Uterus (tissue), 4 donors: Measurements from ENCODE around the gene PPM1F. TPM values are rescaled to one million over a fixed set of nuclear protein-coding genes. Genes with fewer than 3 reads are reported as not detected.
"Not testable (repeated sequence)": the region's sequence is repeated elsewhere in the genome, so short reads cannot be mapped to it uniquely, and the experiment has no call there.

Source experiments
- DNase-seq, 2 donors: peaks; one replicate each; pipeline ENCODE4 v3.0.0-alpha.2; 2019 to 2020
- H3K27ac ChIP-seq, 2 donors: fragments of 200-600 bp; sonication (generic); 1 replicate in 1 of 2; 2 replicates in 1 of 2; pipeline ENCODE4 v1.5.1; 2016 to 2018
- H3K27me3 ChIP-seq, 2 donors: fragments of 200-600 bp; sonication (generic); one replicate each; pipeline ENCODE4 v1.5.1; 2018 to 2019; ENCODE audit warnings: control low read depth in 1 of 2
- H3K36me3 ChIP-seq, 2 donors: fragments of 200-600 bp; sonication (generic); one replicate each; pipeline ENCODE4 v1.5.1; 2019; ENCODE audit warnings: control low read depth in 1 of 2
- H3K4me1 ChIP-seq, 2 donors: fragments of 200-600 bp; sonication (generic); one replicate each; pipeline ENCODE4 v1.5.1; 2018 to 2019; ENCODE audit warnings: control low read depth in 1 of 2
- H3K4me3 ChIP-seq, 2 donors: fragments of 200-600 bp; sonication (generic); 1 replicate in 1 of 2; 2 replicates in 1 of 2; pipeline ENCODE4 v1.5.1; 2018 to 2019; ENCODE audit warnings: mild to moderate bottlenecking in 1 of 2
- H3K9me3 ChIP-seq, 2 donors: fragments of 200-600 bp; sonication (generic); one replicate each; pipeline ENCODE4 v1.5.1; 2019; ENCODE audit warnings: control low read depth in 1 of 2
- POLR2A ChIP-seq, 2 donors: fragments of 450-650 bp; IDR thresholded peaks; one replicate each; pipeline ENCODE4 v1.6.1; 2016; ENCODE audit warnings: antibody characterized with exemption in 2 of 2, mild to moderate bottlenecking in 1 of 2, moderate library complexity in 1 of 2
- intact Hi-C: fragments of 100-400 bp; cut with DNase I; formaldehyde crosslinking; loops from one replicate; pipeline ENCODE4 v1.15.1; 2023; ENCODE audit warnings: low total_unique reads
- total RNA-seq, 4 donors: library from RNA; depleted of rRNA in 3 of 4; stranded (reverse); fragments of >200 nt in 3 of 4; gene quantifications; one replicate each; pipeline versions ENCODE4 v1.1.0 to v1.2.4, GENCODE V29; 2014 to 2023
- TF ChIP-seq, protein P1 (sequence below), 4 experiments: fragments of 200-600 bp in 2 of 4; fragments of 450-650 bp in 2 of 4; sonication (generic) in 2 of 4; IDR thresholded peaks; one replicate each; pipeline ENCODE4 v1.5.1; 2016 to 2019; ENCODE audit warnings: antibody characterized with exemption in 4 of 4, mild to moderate bottlenecking in 2 of 4, moderate library complexity in 1 of 4
- donor health status: DM: yes; HTN: yes; CAD: no.

PPM1F gene
- total RNA-seq, 4 donors from 2014 or later, result 16.2 to 67.3 (median 48.8) TPM

DNA sequence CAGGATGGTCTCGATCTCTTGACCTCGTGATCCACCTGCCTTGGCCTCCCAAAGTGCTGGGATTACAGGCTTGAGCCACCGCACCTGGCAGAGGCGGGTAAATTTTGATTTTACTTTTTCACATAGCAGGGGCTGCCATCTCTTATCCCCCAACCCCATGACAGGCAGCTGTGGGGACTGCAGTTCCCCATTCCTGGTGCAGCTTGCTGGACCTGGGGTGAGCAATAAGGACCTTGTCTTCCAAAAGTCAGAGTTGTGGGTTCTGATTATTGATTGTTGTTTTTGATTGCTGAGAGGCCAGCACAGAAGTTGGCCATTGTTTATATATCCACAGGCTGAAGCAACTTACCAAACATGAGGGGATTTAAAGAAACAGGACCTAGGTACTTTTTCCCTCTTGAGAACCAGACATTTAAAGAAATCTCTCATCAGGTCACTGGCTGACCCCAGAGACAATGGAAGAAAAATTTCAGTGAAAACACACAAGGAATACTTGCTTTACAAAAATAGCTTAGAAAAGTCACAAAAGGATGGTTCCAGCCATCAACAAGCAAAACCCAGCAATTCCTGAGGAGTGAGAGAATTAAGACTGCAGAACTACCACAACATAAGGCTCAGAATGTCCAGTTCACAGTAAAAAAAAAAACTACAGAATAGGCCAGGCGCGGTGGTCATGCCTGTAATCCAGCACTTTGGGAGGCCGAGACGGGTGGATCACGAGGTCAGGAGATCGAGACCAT, 63.2 kb downstream of the PPM1F start:
- intact Hi-C loops, result no loop called here
- Histone ChIP-seq H3K9me3 (no peaks in the 10 kb centered on the region), H3K27me3 (no peaks in the 10 kb centered on the region), H3K36me3 (no peaks in the 10 kb centered on the region), H3K4me1 (no peaks in the 10 kb centered on the region), H3K27ac (no peak overlapping the region), H3K4me3 (no peak overlapping the region)
- no peak for DNase-seq
- TF ChIP-seq POLR2A (IDR thresholded peaks at IDR 0.05), result no peak
- TF ChIP-seq, protein P1, sequence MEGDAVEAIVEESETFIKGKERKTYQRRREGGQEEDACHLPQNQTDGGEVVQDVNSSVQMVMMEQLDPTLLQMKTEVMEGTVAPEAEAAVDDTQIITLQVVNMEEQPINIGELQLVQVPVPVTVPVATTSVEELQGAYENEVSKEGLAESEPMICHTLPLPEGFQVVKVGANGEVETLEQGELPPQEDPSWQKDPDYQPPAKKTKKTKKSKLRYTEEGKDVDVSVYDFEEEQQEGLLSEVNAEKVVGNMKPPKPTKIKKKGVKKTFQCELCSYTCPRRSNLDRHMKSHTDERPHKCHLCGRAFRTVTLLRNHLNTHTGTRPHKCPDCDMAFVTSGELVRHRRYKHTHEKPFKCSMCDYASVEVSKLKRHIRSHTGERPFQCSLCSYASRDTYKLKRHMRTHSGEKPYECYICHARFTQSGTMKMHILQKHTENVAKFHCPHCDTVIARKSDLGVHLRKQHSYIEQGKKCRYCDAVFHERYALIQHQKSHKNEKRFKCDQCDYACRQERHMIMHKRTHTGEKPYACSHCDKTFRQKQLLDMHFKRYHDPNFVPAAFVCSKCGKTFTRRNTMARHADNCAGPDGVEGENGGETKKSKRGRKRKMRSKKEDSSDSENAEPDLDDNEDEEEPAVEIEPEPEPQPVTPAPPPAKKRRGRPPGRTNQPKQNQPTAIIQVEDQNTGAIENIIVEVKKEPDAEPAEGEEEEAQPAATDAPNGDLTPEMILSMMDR (IDR thresholded peaks at IDR 0.05), result no peak

DNA sequence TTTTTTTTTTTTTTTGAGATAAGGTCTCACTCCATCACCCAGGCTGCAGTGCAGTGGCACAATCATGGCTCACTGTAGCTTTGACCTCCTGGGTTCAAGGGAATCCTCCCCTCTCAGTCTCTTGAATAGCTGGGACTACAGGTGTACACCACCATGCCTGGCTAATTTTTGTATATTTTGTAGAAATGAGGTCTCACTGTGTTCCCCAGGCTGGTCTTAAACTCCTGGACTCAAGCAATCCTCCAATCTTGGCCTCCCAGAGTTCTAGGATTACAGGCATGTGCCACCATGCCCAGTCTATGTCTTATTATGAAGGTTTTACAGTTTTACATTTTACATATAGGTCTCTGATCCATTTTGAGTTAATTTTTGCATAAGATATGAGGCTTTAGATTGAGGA, 64.8 kb downstream of the PPM1F start:
- intact Hi-C loops, result no loop called here
- no peaks in the 10 kb centered on the region for H3K27me3 ChIP-seq

DNA sequence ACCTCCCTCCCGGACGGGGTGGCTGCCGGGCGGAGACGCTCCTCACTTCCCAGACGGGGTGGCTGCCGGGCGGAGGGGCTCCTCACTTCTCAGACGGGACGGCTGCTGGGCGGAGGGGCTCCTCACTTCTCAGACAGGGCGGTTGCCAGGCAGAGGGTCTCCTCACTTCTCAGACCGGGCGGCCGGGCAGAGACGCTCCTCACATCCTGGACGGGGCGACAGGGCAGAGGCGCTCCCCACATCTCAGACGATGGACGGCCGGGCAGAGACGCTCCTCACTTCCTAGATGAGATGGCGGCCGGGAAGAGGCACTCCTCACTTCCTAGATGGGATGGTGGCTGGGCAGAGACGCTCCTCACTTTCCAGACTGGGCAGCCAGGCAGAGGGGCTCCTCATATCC, 68.7 kb downstream of the PPM1F start:
- intact Hi-C loops, DNase-seq, H3K27me3 ChIP-seq, H3K4me1 ChIP-seq, H3K36me3 ChIP-seq, H3K4me3 ChIP-seq, H3K27ac ChIP-seq, H3K9me3 ChIP-seq: not testable (repeated sequence)

More for the DNA sequence above, 64.8 kb downstream of the PPM1F start:
- Histone ChIP-seq H3K36me3 (no peaks in the 10 kb centered on the region), H3K4me3 (no peak overlapping the region), H3K27ac (no peak overlapping the region), H3K4me1 (no peaks in the 10 kb centered on the region), H3K9me3 (no peaks in the 10 kb centered on the region)
- DNase-seq, result no peak
- TF ChIP-seq, protein P1 (IDR thresholded peaks at IDR 0.05), result no peak
- no peak for TF ChIP-seq POLR2A (IDR thresholded peaks at IDR 0.05)

DNA sequence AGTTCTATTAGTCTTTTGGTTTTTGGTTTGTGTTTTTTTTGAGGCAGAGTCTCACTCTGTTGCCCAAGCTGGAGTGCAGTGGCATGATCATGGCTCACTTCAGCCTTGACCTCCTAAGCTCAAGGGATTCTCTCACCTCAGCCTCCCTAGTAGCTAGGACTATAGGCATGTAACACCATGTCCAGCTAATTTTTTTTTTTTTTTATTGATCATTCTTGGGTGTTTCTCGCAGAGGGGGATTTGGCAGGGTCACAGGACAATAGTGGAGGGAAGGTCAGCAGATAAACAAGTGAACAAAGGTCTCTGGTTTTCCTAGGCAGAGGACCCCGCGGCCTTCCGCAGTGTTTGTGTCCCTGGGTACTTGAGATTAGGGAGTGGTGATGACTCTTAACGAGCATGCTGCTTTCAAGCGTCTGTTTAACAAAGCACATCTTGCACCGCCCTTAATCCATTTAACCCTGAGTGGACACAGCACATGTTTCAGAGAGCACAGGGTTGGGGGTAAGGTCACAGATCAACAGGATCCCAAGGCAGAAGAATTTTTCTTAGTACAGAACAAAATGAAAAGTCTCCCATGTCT, 69.8 kb downstream of the PPM1F start:
- H3K4me1 ChIP-seq, H3K27me3 ChIP-seq, intact Hi-C loops, H3K36me3 ChIP-seq, DNase-seq, H3K27ac ChIP-seq, H3K9me3 ChIP-seq, H3K4me3 ChIP-seq: not testable (repeated sequence)

DNA sequence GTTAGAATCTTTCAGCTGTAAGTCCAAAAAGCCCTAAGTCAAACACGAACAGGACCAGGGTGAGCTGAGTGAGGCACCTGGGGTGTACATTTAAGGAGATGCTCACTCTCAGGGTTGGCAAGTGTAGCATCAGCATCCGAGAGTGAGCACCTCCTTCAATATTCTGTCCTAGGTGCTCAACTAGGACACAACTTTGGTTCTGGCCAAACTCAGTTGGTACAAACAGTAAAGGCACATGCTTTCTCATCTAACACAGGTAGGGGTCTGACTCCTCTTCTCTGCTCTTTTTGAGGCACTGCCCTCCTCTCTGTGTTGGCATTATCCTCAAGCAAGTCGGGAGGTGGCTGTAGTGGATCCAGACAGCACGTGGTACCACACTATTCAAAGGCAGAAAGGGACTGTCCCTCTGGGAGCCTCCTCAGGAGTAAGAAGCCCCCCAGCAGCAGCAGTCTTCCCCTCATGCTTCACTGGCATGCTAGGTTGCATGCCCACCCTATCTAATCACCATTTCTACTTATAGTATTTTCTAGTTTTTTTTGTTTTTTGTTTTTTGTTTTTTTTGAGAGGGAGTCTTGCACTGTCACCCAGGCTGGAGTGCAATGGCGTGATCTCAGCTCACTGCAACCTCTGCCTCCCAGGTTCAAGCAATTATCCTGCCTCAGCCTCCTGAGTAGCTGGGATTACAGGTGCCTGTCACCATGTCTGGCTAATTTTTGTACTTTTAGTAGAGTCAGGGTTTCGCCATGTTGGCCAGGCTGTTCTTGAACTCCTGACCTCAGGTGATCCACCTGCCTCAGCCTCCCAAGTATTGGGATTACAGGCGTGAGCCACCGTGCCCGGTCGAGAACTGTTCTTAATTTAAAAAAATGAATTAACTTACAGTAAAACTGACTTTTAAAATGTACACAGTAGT, 70.6 kb downstream of the PPM1F start:
- no peaks in the 10 kb centered on the region for H3K36me3 ChIP-seq
- TF ChIP-seq, protein P1 (IDR thresholded peaks at IDR 0.05), result no peak
- TF ChIP-seq POLR2A (IDR thresholded peaks at IDR 0.05), result no peak
- no peaks in the 10 kb centered on the region for H3K27me3 ChIP-seq
- no peak overlapping the region for H3K27ac ChIP-seq
- no peaks in the 10 kb centered on the region for H3K9me3 ChIP-seq
- DNase-seq, result no peak
- H3K4me1 ChIP-seq, result no peaks in the 10 kb centered on the region
- no peak overlapping the region for H3K4me3 ChIP-seq
- intact Hi-C loops, result no loop called here
